K562 (cell line): Measurements from ENCODE around the gene ZFP3. TPM values are rescaled to one million over a fixed set of nuclear protein-coding genes. Genes with fewer than 3 reads are reported as not detected.

ENCODE experiments used
- ARID2 ChIP-seq: fragments of 450-650 bp; IDR thresholded peaks from 2 replicates; pipeline ENCODE4 v1.6.1; 2017; ENCODE audit warnings: antibody characterized with exemption, mild to moderate bottlenecking
- ATF2 ChIP-seq: sonication (generic); formaldehyde crosslinking; IDR thresholded peaks from 2 replicates; pipeline ENCODE4 v1.8.1; 2022; ENCODE audit warnings: missing genetic modification reagents
- CCAR2 ChIP-seq: fragments of 200-400 bp; formaldehyde crosslinking; IDR thresholded peaks from 2 replicates; pipeline ENCODE4 v1.6.1; 2017; ENCODE audit warnings: mild to moderate bottlenecking, low read depth, low read length
- CXXC5 ChIP-seq: fragments of 250-450 bp; sonication (Bioruptor Pico); IDR thresholded peaks from 2 replicates; pipeline ENCODE4 v1.8.0; 2022; ENCODE audit warnings: inconsistent platforms, mild to moderate bottlenecking, moderate library complexity
- DEAF1 ChIP-seq: fragments of 450-650 bp; formaldehyde crosslinking; IDR thresholded peaks from 2 replicates; pipeline ENCODE4 v1.4.0; 2020; ENCODE audit warnings: mild to moderate bottlenecking, moderate library complexity
- FOXK1 ChIP-seq: sonication (generic); formaldehyde crosslinking; IDR thresholded peaks from 2 replicates; pipeline ENCODE4 v1.8.0; 2022; ENCODE audit warnings: missing genetic modification reagents, mild to moderate bottlenecking, borderline replicate concordance
- FOXO4 ChIP-seq: fragments of 450-650 bp; formaldehyde crosslinking; IDR thresholded peaks from 2 replicates; pipeline ENCODE4 v1.4.0; 2020; ENCODE audit warnings: mild to moderate bottlenecking, moderate library complexity
- HDAC8 ChIP-seq: fragments of 450-650 bp; IDR thresholded peaks from 2 replicates; pipeline ENCODE4 v1.6.1; 2016; ENCODE audit warnings: mild to moderate bottlenecking, missing genetic modification characterization, moderate library complexity, missing compliant biosample characterization
- ID3 ChIP-seq, 2 experiments: fragments of 250-450 bp in 1 of 2; fragments of 450-650 bp in 1 of 2; sonication (Bioruptor Pico) in 1 of 2; IDR thresholded peaks; 2 replicates each; pipeline versions ENCODE4 v1.6.1 to v1.8.0; 2016 to 2021; ENCODE audit warnings: mild to moderate bottlenecking in 2 of 2, moderate library complexity in 2 of 2, missing compliant biosample characterization in 1 of 2, missing genetic modification characterization in 1 of 2
- MTA2 ChIP-seq: fragments of 450-650 bp; IDR thresholded peaks from 2 replicates; pipeline ENCODE4 v1.6.1; 2016; ENCODE audit warnings: low read depth
- NFIC ChIP-seq: fragments of 450-650 bp; IDR thresholded peaks from 2 replicates; pipeline ENCODE4 v1.6.1; 2017; ENCODE audit warnings: mild to moderate bottlenecking, inconsistent platforms
- PREB ChIP-seq: sonication (generic); formaldehyde crosslinking; IDR thresholded peaks from 2 replicates; pipeline ENCODE4 v1.8.1; 2023; ENCODE audit warnings: mild to moderate bottlenecking, missing genetic modification reagents
- RBM15 ChIP-seq: fragments of 200-400 bp; formaldehyde crosslinking; IDR thresholded peaks from 2 replicates; pipeline ENCODE4 v1.6.1; 2018; ENCODE audit warnings: mild to moderate bottlenecking, low read length, moderate library complexity; ENCODE audit not compliant: insufficient read depth
- SMAD2 ChIP-seq: fragments of 150-350 bp; IDR thresholded peaks from 2 replicates; pipeline ENCODE4 v1.6.1; 2014; ENCODE audit warnings: low read depth, mild to moderate bottlenecking, low read length
- TBL1XR1 ChIP-seq, 2 experiments: IDR thresholded peaks; 2 replicates each; pipeline ENCODE4 v1.6.1; 2012; ENCODE audit warnings: improper control_type of control experiment in 2 of 2, low read length in 2 of 2, mild to moderate bottlenecking in 1 of 2
- ZBTB1 ChIP-seq: sonication (generic); formaldehyde crosslinking; IDR thresholded peaks from 2 replicates; pipeline ENCODE4 v1.8.1; 2023; ENCODE audit warnings: missing genetic modification reagents, low read depth, mild to moderate bottlenecking, borderline replicate concordance
- ZBTB33 ChIP-seq: sonication (generic); formaldehyde crosslinking; IDR thresholded peaks from 2 replicates; pipeline ENCODE4 v1.8.1; 2023; ENCODE audit warnings: mild to moderate bottlenecking, missing genetic modification reagents
- ZNF253 ChIP-seq: fragments of 250-450 bp; sonication (Bioruptor Pico); conservative IDR thresholded peaks from 2 replicates; pipeline ENCODE4 v1.6.1; 2021; ENCODE audit warnings: mild to moderate bottlenecking
- ZNF354B ChIP-seq: fragments of 250-450 bp; sonication (Bioruptor Pico); IDR thresholded peaks from 2 replicates; pipeline ENCODE4 v1.4.0; 2020
- polyA plus RNA-seq, 8 experiments: library from polyadenylated mRNA; depleted of rRNA in 4 of 8; stranded (reverse) in 5 of 8; unstranded in 3 of 8; fragments of >200 nt; fragmentation: Nextera tagmentation in 2 of 8; fragmentation: Illumina TruSeq in 1 of 8; extraction: Ambion mirVana in 2 of 8; extraction: Trizol in 1 of 8; gene quantifications; 2 replicates each; pipeline versions ENCODE4 v1.2.1 to v1.2.3, GENCODE V29; 2011 to 2014; ENCODE audit warnings: inconsistent platforms in 1 of 8, missing spikeins in 1 of 8
- total RNA-seq, 7 experiments: library from RNA; depleted of rRNA in 6 of 7; stranded (reverse); fragments of >200 nt in 6 of 7; fragmentation: Illumina TruSeq in 2 of 7; extraction: Trizol in 2 of 7; gene quantifications; 2 replicates each; pipeline versions ENCODE4 v1.2.1 to v1.2.3, GENCODE V29; 2011 to 2021; ENCODE audit warnings: low replicate concordance in 1 of 7

The ZFP3 gene
- total and polyA plus RNA-seq, 9 of the 15 experiments (the other 6 are each of a cell fraction or from before 2014, with no cell fraction given) = 0.04 TPM; not detected in 8

- TF ChIP-seq ZBTB1 (CRISPR knock-in tag) (no peak), ZNF354B (CRISPR knock-in tag) (no peak), ZBTB33 (CRISPR knock-in tag) (0 out of 2 replicates have a peak, but pooled peaks have one; percentile 17), ATF2 (no peak), FOXO4 (CRISPR knock-in tag) (no peak), TBL1XR1 (IDR thresholded peaks at IDR 0.05; ENCODE audit: low read length in 2 of 2) (no peak), DEAF1 (no peak), ID3 (CRISPR knock-in tag; IDR thresholded peaks at IDR 0.05) (no peak), ID3 (tag; IDR thresholded peaks at IDR 0.05) (no peak), RBM15 (no peak), ARID2 (no peak), CXXC5 (CRISPR knock-in tag) (peak; percentile 77), MTA2 (no peak), SMAD2 (no peak), ZNF253 (CRISPR knock-in tag) (no peak), PREB (CRISPR knock-in tag) (no peak), HDAC8 (tag) (no peak), CCAR2 (no peak), NFIC (no peak), FOXK1 (CRISPR knock-in tag) (no peak)
Measured at GRCh38 chr17:5111402-5112204, 33.3 kb downstream of the ZFP3 start, which contains the start of gene ZNF232 (continued).
